Thoracic aorta (tissue), 2 donors: ENCODE results near the gene HMGN4. TPM values are rescaled to one million over a fixed set of nuclear protein-coding genes. Genes with fewer than 3 reads are reported as not detected.
"Not testable (repeated sequence)": the region's sequence is repeated elsewhere in the genome, so short reads cannot be mapped to it uniquely, and the experiment has no call there.

Experiments
- ATAC-seq: fragments of 150-250 bp; one replicate; pipeline ENCODE4 v1.8.0; 2017; ENCODE audit warnings: low read depth; ENCODE audit not compliant: insufficient number of reproducible peaks, low FRiP score
- DNase-seq: peaks from one replicate; pipeline ENCODE4 v3.0.0-alpha.2; 2020; ENCODE audit warnings: low spot score
- H3K27ac ChIP-seq, 2 donors: fragments of 200-600 bp; sonication (generic); 1 replicate in 1 of 2; 2 replicates in 1 of 2; pipeline ENCODE4 v1.5.1; 2016; ENCODE audit warnings: mild to moderate bottlenecking in 2 of 2, moderate library complexity in 2 of 2
- H3K27me3 ChIP-seq: fragments of 200-600 bp; sonication (generic); replicated peaks from 2 replicates; pipeline ENCODE4 v1.6.0; 2016; ENCODE audit warnings: mild to moderate bottlenecking; ENCODE audit not compliant: insufficient read depth
- H3K36me3 ChIP-seq: fragments of 200-600 bp; sonication (generic); one replicate; pipeline ENCODE4 v1.5.1; 2016
- H3K4me1 ChIP-seq, 2 donors: fragments of 200-600 bp; sonication (generic); 1 replicate in 1 of 2; 2 replicates in 1 of 2; pipeline versions ENCODE4 v1.5.1 to v1.6.0; 2016; ENCODE audit warnings: low read depth in 2 of 2, mild to moderate bottlenecking in 1 of 2; ENCODE audit not compliant: control insufficient read depth in 1 of 2
- H3K4me3 ChIP-seq: fragments of 200-600 bp; sonication (generic); 2 replicates; pipeline ENCODE4 v1.5.1; 2016; ENCODE audit warnings: mild to moderate bottlenecking
- H3K9me3 ChIP-seq: fragments of 200-600 bp; sonication (generic); 2 replicates; pipeline ENCODE4 v1.5.1; 2016
- total RNA-seq, 2 donors: library from RNA; depleted of rRNA; stranded (reverse); fragments of >200 nt; gene quantifications; one replicate each; pipeline versions ENCODE4 v1.1.0 to v1.2.3, GENCODE V29; 2016
- TF ChIP-seq, protein P1 (sequence below): fragments of 200-600 bp; sonication (generic); IDR thresholded peaks from one replicate; pipeline ENCODE4 v1.5.1; 2019; ENCODE audit warnings: antibody characterized with exemption

HMGN4 gene
- total RNA-seq, 2 donors from 2014 or later: 41.3 to 45.9 TPM

DNA sequence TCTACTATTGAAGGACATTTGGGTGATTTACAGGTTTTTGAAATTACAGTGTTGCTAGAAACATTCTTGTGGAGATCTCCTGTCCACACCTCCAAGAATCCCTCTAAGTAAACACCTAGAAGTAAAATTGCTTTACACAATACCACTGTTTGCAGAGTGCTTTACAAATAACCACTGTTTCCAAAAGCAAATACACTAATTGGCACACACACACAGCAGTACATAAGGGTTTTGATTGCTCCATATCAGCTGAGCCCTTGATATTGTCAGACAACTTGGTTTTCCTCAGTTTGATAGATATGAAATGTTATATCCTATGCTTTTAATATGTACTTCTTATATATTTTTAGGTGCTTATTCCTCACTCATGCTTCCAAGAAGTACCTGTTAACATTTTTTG is 6.3 kb downstream of the HMGN4 start:
- no peak for ATAC-seq
- Histone ChIP-seq H3K9me3 (no peaks in the 10 kb centered on the region), H3K4me3 (no peak overlapping the region), H3K36me3 (peaks cover 4% of the 10 kb centered on the region), H3K27ac (no peak overlapping the region), H3K4me1 (peaks cover 7 to 22% of the 10 kb centered on the region in 2 donors), H3K27me3 (no peaks in the 10 kb centered on the region)
- TF ChIP-seq, protein P1, sequence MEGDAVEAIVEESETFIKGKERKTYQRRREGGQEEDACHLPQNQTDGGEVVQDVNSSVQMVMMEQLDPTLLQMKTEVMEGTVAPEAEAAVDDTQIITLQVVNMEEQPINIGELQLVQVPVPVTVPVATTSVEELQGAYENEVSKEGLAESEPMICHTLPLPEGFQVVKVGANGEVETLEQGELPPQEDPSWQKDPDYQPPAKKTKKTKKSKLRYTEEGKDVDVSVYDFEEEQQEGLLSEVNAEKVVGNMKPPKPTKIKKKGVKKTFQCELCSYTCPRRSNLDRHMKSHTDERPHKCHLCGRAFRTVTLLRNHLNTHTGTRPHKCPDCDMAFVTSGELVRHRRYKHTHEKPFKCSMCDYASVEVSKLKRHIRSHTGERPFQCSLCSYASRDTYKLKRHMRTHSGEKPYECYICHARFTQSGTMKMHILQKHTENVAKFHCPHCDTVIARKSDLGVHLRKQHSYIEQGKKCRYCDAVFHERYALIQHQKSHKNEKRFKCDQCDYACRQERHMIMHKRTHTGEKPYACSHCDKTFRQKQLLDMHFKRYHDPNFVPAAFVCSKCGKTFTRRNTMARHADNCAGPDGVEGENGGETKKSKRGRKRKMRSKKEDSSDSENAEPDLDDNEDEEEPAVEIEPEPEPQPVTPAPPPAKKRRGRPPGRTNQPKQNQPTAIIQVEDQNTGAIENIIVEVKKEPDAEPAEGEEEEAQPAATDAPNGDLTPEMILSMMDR: no peak
- no peak for DNase-seq

DNA sequence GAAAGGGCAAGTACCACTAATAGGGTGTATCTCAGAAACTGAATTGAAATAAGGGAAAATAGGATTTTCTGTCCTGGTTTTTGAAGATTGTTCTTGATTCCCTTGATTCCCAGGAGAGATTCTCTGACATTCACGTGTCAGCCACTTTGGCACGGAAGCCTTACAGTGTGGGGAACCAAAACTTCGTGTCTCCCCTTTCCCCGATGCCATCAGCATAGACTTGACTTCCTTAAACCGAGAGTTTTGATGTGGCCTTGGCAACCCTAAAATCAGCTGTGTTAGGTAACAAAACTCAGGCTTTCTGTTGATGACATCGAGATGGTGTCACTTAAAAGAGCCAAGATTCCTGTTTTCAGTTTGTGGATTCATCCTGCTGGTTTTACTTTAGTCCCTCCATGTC is 7.5 kb downstream of the HMGN4 start:
- no peak for DNase-seq
- TF ChIP-seq, protein P1: no peak
- no peak for ATAC-seq
- H3K4me1 ChIP-seq: peaks cover 0 to 16% of the 10 kb centered on the region in 2 donors
- no peak overlapping the region for H3K4me3 ChIP-seq
- no peaks in the 10 kb centered on the region for H3K27me3 ChIP-seq
- no peaks in the 10 kb centered on the region for H3K9me3 ChIP-seq
- H3K27ac ChIP-seq: no peak overlapping the region
- H3K36me3 ChIP-seq: peaks cover 4% of the 10 kb centered on the region

DNA sequence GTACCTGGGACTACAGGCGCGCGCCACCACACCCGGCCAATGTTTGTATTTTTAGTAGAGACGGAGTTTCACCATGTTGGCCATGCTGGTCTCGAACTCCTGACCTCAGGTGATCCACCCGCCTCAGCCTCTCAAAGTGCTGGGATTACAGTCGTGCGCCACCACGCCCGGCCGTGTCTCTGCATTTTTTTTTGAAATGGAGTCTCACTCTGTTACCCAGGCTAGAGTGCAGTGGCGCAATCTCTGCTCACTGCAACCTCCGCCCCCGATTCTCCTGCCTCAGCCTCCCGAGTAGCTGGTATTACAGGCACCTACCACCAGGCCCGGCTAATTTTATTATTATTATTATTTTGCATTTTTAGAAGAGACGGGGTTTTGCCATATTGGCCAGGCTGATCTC is 9.2 kb downstream of the HMGN4 start:
- H3K4me3 ChIP-seq, H3K36me3 ChIP-seq, DNase-seq, ATAC-seq, H3K27me3 ChIP-seq, H3K27ac ChIP-seq, H3K4me1 ChIP-seq, H3K9me3 ChIP-seq: not testable (repeated sequence)

DNA sequence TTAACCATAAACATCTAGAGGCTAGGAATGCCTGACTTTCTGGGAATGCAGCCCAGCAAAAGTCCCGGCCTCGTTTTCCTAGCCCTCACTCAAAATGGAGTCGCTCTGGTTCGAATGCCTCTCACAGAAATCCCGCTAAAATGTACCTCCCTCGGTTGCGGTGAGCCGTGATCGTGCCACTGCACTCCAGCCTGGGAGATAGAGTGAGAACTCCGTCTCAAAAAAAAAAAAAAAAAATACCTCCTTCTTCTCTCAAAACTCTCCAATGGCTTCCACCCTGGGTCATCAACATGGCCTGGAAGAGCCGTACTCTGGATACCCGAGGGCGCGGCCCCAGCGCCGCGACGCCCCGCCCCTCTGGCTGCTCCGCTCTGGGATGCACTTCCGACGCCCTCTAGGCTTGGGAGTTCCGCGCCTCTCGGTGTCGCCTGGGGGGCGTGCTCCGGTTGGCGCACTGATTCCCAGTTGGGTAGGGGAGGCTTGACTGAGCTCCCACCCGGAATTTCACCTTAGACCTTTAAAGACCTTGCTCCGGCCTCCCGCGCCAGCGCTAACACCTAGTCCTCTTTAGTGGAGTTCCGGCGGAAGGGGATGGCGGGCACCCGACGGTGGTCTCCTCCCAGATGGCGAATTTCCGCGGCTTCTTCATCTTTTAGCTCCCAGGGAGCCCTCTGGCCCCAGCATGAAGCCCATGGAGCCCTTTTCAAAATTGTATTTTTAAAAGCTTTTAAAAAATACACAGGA is 12.3 kb downstream of the HMGN4 start:
- peak overlapping the region; percentile 80 for H3K4me3 ChIP-seq
- TF ChIP-seq, protein P1: no peak
- H3K27ac ChIP-seq: peak overlapping the region; percentile 32 to 66
- no peaks in the 10 kb centered on the region for H3K27me3 ChIP-seq
- no peaks in the 10 kb centered on the region for H3K36me3 ChIP-seq
- H3K4me1 ChIP-seq: peaks cover 7 to 27% of the 10 kb centered on the region in 2 donors
- ATAC-seq (no peak), DNase-seq (no peak)
- H3K9me3 ChIP-seq: no peaks in the 10 kb centered on the region

DNA sequence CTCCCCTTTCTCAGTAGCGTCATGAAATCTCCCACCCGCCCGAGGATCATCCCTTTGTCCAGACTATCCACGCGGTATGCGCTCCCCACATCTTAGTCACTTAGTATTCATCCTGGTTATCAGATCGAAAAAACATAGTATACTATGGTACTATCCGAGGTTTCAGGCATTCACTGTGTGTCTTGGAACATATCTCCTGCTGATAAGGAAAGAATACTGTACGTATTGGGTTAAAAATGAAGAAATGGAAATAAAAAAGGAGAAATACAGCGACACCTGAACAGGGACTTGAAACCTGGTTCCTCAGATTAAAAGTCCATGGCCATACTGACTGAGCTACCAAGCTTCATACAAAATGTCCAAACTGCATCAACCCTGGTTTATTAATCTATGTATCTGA is 14.0 kb downstream of the HMGN4 start:
- DNase-seq (no peak), ATAC-seq (no peak)
- Histone ChIP-seq H3K9me3 (no peaks in the 10 kb centered on the region), H3K4me3 (no peak overlapping the region), H3K4me1 (peaks cover 7 to 27% of the 10 kb centered on the region in 2 donors), H3K27ac (no peak overlapping the region), H3K27me3 (no peaks in the 10 kb centered on the region), H3K36me3 (no peaks in the 10 kb centered on the region)
- TF ChIP-seq, protein P1: no peak
